GM12872 (cell line): ENCODE data around the gene PIK3C2G.

Experiments used
- TF ChIP-seq, protein P1 (sequence below): IDR thresholded peaks from 3 replicates; pipeline ENCODE4 v1.5.1; 2011; ENCODE audit warnings: low read depth, mild to moderate bottlenecking, low read length, moderate library complexity; ENCODE audit not compliant: insufficient read depth

Gene PIK3C2G

DNA sequence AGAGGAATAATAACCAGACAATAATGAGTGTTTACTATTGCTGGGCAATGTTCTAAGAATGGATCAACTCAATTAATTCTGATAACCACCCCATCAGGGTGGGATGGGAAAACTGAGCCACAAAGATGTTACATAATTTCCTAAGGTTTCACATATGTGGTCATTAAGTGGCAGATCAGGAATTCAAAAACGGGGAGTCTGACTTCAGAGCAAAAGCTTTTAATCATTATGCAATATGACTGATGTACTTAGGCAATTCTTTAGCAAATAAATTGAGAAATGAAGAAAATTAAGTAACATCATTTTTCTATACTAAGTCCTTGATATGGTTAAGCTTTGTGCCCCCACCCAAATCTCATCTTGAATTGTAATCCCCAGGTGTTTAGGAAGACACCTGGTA lies 423.1 kb downstream of the PIK3C2G start:
- TF ChIP-seq, protein P1, sequence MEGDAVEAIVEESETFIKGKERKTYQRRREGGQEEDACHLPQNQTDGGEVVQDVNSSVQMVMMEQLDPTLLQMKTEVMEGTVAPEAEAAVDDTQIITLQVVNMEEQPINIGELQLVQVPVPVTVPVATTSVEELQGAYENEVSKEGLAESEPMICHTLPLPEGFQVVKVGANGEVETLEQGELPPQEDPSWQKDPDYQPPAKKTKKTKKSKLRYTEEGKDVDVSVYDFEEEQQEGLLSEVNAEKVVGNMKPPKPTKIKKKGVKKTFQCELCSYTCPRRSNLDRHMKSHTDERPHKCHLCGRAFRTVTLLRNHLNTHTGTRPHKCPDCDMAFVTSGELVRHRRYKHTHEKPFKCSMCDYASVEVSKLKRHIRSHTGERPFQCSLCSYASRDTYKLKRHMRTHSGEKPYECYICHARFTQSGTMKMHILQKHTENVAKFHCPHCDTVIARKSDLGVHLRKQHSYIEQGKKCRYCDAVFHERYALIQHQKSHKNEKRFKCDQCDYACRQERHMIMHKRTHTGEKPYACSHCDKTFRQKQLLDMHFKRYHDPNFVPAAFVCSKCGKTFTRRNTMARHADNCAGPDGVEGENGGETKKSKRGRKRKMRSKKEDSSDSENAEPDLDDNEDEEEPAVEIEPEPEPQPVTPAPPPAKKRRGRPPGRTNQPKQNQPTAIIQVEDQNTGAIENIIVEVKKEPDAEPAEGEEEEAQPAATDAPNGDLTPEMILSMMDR, result no peak

DNA sequence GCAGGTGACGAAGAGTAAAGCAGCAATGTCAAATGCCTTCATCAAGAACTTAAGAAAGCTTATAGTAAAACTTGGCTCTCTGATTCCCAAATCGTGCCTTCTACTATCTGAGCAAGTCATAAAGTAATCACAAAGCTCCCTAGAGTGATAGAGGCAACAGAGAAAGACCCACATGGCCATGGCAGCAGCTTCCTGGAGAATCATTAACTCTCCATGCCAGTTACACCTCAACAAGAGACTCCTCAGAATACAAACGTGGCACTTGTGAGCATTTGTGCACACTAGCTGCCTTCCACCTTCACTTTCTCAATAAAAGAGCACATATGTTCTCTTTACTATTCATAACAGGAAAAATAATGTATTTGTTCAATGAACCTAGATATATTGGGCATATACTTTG lies 428.5 kb downstream of the PIK3C2G start:
- TF ChIP-seq, protein P1, result no peak

DNA sequence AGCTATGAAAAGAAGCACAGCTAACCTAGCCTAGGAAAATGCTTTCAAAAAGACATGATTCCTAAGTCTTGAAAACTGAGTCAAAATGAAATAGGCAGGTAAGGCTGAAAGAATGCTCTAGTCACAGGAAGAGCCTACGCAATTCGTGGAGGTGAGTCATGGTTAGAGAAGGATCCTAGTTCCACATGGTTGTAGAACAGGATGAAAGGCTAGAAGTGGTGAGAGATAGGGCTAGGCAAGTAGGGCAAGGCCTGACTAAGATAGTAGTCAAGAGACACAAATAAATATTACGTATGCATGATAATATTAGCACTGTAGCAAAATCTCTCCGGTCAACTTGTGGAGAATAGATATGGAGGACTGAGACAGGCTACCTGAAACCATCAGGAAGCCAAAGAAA lies 429.3 kb downstream of the PIK3C2G start:
- TF ChIP-seq, protein P1, result no peak

DNA sequence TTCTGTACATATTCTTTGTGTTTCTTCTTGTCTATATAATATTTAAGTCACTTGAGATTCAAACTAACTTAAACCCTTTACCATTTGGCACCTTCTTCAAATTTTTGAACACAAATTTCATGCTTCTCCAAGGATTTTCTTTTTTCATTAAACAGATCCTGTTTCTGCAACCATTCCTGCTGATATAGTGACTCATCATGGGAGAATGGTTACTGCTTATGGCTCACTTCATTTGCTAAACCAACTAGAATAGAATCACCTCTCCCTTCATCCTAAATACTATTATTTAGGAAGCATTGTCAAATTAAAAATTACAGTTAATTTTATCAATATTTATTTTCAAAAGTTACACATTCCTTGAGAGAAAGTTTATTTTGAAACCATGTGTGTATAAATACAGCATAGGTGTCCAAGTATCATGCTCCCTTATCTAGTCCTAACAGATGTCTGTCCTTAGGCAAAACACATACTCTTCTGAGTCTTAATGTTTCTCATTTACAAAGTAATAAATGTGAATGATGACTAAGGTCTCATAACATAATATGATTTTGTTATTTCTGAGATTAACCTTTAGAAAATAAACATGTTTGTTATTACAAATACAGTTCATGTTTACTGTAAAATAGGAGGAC lies 435.8 kb downstream of the PIK3C2G start:
- TF ChIP-seq, protein P1, result no peak
